RPMI8226 (cell line): ENCODE data around the gene KRT84.

Experiments used
- DNase-seq: peaks from one replicate; pipeline ENCODE4 v3.0.0-alpha.2; 2015

Gene KRT84

GRCh38 chr12:52338241-52338960, 47.1 kb downstream of the KRT84 start:
- no peak for DNase-seq

- DNase-seq: no peak
Measured at GRCh38 chr12:52337054-52337453, 48.4 kb downstream of the KRT84 start.

- DNase-seq: no peak
Measured at GRCh38 chr12:52336641-52337040, 48.8 kb downstream of the KRT84 start.

- DNase-seq: peak; percentile 88
Measured at GRCh38 chr12:52335598-52336262, 49.7 kb downstream of the KRT84 start.

GRCh38 chr12:52334185-52334584, 51.3 kb downstream of the KRT84 start:
- no peak for DNase-seq

GRCh38 chr12:52333321-52333720, 52.1 kb downstream of the KRT84 start:
- DNase-seq: no peak

GRCh38 chr12:52332381-52332780, 53.1 kb downstream of the KRT84 start:
- DNase-seq: no peak

- DNase-seq: no peak
Measured at GRCh38 chr12:52331833-52332232, 53.6 kb downstream of the KRT84 start.

GRCh38 chr12:52331039-52331438, 54.4 kb downstream of the KRT84 start:
- DNase-seq: no peak

GRCh38 chr12:52327830-52328500, 57.5 kb downstream of the KRT84 start:
- no peak for DNase-seq
